Activated naive CD8-positive, alpha-beta T cell treated with anti-CD3 and anti-CD28 coated beads, Interleukin-2, amount 50 U/mL, for 24 hours (primary cell): ENCODE results near the gene PAM16.
A peak's percentile ranks its signal among the peaks of the same experiment; 100 is the strongest.

ENCODE experiments used
- ATAC-seq: fragments of 150-1000 bp; cut with Tn5 transposase; one replicate; pipeline ENCODE4 v1.10.0; 2021
- DNase-seq: peaks from one replicate; pipeline ENCODE4 v3.0.0; 2021
- H3K27ac Mint-ChIP-seq: one replicate; pipeline ENCODE4 v1.8.0; 2021; ENCODE audit warnings: mild to moderate bottlenecking, mixed read lengths
- H3K27me3 Mint-ChIP-seq: one replicate; pipeline ENCODE4 v1.8.0; 2021; ENCODE audit warnings: mixed read lengths
- H3K36me3 Mint-ChIP-seq: one replicate; pipeline ENCODE4 v1.8.0; 2021; ENCODE audit warnings: low read depth, mixed read lengths
- H3K4me1 Mint-ChIP-seq: one replicate; pipeline ENCODE4 v1.8.0; 2021; ENCODE audit warnings: mixed read lengths
- H3K4me3 Mint-ChIP-seq: one replicate; pipeline ENCODE4 v1.8.0; 2021; ENCODE audit warnings: mild to moderate bottlenecking, moderate library complexity, mixed read lengths
- H3K9me3 Mint-ChIP-seq: one replicate; pipeline ENCODE4 v1.8.0; 2021; ENCODE audit warnings: mixed read lengths

Gene PAM16

GRCh38 chr16:4377573-4378154, 26.5 kb upstream of the PAM16 start:
- Mint-ChIP-seq H3K36me3 (no peaks in the 10 kb centered on the region), H3K4me3 (no peak overlapping the region), H3K27me3 (no peaks in the 10 kb centered on the region), H3K27ac (no peak overlapping the region), H3K4me1 (peaks cover 4% of the 10 kb centered on the region), H3K9me3 (no peaks in the 10 kb centered on the region)
- ATAC-seq (no peak), DNase-seq (no peak)

GRCh38 chr16:4376893-4377572, 25.9 kb upstream of the PAM16 start:
- DNase-seq (no peak), ATAC-seq (no peak)
- Mint-ChIP-seq H3K4me1 (peaks cover 7% of the 10 kb centered on the region), H3K36me3 (no peaks in the 10 kb centered on the region), H3K9me3 (no peaks in the 10 kb centered on the region), H3K27ac (no peak overlapping the region), H3K27me3 (no peaks in the 10 kb centered on the region), H3K4me3 (no peak overlapping the region)

GRCh38 chr16:4376126-4376892, 25.2 kb upstream of the PAM16 start:
- no peaks in the 10 kb centered on the region for H3K27me3 Mint-ChIP-seq
- no peak for DNase-seq
- H3K36me3 Mint-ChIP-seq = no peaks in the 10 kb centered on the region
- peaks cover 7% of the 10 kb centered on the region for H3K4me1 Mint-ChIP-seq
- no peak overlapping the region for H3K4me3 Mint-ChIP-seq
- H3K9me3 Mint-ChIP-seq = no peaks in the 10 kb centered on the region
- H3K27ac Mint-ChIP-seq = no peak overlapping the region
- ATAC-seq = no peak

- Mint-ChIP-seq H3K27me3 (no peaks in the 10 kb centered on the region), H3K4me1 (peaks cover 7% of the 10 kb centered on the region), H3K9me3 (no peaks in the 10 kb centered on the region), H3K36me3 (no peaks in the 10 kb centered on the region), H3K27ac (no peak overlapping the region), H3K4me3 (no peak overlapping the region)
- no peak for ATAC-seq
- no peak for DNase-seq
Measured at GRCh38 chr16:4375717-4376116, 24.6 kb upstream of the PAM16 start.

GRCh38 chr16:4373909-4374742, 23.0 kb upstream of the PAM16 start:
- H3K4me3 Mint-ChIP-seq = no peak overlapping the region
- DNase-seq = no peak

GRCh38 chr16:4373356-4373908, 22.3 kb upstream of the PAM16 start:
- no peak for DNase-seq
- H3K36me3 Mint-ChIP-seq = no peaks in the 10 kb centered on the region
- peaks cover 7% of the 10 kb centered on the region for H3K4me1 Mint-ChIP-seq
- no peak overlapping the region for H3K27ac Mint-ChIP-seq
- ATAC-seq = no peak
- H3K27me3 Mint-ChIP-seq = no peaks in the 10 kb centered on the region
- H3K9me3 Mint-ChIP-seq = no peaks in the 10 kb centered on the region
- no peak overlapping the region for H3K4me3 Mint-ChIP-seq

More at GRCh38 chr16:4373909-4374742, 23.0 kb upstream of the PAM16 start:
- Mint-ChIP-seq H3K27ac (no peak overlapping the region), H3K4me1 (peaks cover 7% of the 10 kb centered on the region), H3K9me3 (no peaks in the 10 kb centered on the region), H3K27me3 (no peaks in the 10 kb centered on the region), H3K36me3 (no peaks in the 10 kb centered on the region)
- no peak for ATAC-seq

- no peaks in the 10 kb centered on the region for H3K36me3 Mint-ChIP-seq
- no peak overlapping the region for H3K27ac Mint-ChIP-seq
- DNase-seq (no peak), ATAC-seq (no peak)
- H3K4me1 Mint-ChIP-seq = peaks cover 7% of the 10 kb centered on the region
- peak overlapping the region; percentile 71 for H3K4me3 Mint-ChIP-seq
- no peaks in the 10 kb centered on the region for H3K27me3 Mint-ChIP-seq
- H3K9me3 Mint-ChIP-seq = no peaks in the 10 kb centered on the region
Measured at GRCh38 chr16:4372578-4373355, 21.6 kb upstream of the PAM16 start.

- no peak overlapping the region for H3K27ac Mint-ChIP-seq
- no peaks in the 10 kb centered on the region for H3K27me3 Mint-ChIP-seq
- no peaks in the 10 kb centered on the region for H3K36me3 Mint-ChIP-seq
- peaks cover 7% of the 10 kb centered on the region for H3K4me1 Mint-ChIP-seq
- ATAC-seq = peak; percentile 45
- peak overlapping the region; percentile 71 for H3K4me3 Mint-ChIP-seq
- DNase-seq = peak; percentile 22
- no peaks in the 10 kb centered on the region for H3K9me3 Mint-ChIP-seq
Measured at GRCh38 chr16:4372001-4372577, 21.0 kb upstream of the PAM16 start.

GRCh38 chr16:4371357-4372000, 20.4 kb upstream of the PAM16 start, which contains the start of gene VASN:
Gene VASN, plus strand, starts transcription at chr16:4371848. Its CDS starts 9,030 bp downstream, at chr16:4380878.
- H3K4me1 Mint-ChIP-seq = peaks cover 7% of the 10 kb centered on the region
- peak within 1 kb of the TSS; percentile 71 for H3K4me3 Mint-ChIP-seq
- ATAC-seq (peak; percentile 76), DNase-seq (peak; percentile 74)
- no peaks in the 10 kb centered on the region for H3K9me3 Mint-ChIP-seq
- H3K27me3 Mint-ChIP-seq = no peaks in the 10 kb centered on the region
- no peaks in the 10 kb centered on the region for H3K36me3 Mint-ChIP-seq
- H3K27ac Mint-ChIP-seq = no peak within 1 kb of the TSS

- Mint-ChIP-seq H3K27ac (no peak overlapping the region), H3K4me1 (peaks cover 7% of the 10 kb centered on the region), H3K36me3 (no peaks in the 10 kb centered on the region), H3K27me3 (no peaks in the 10 kb centered on the region), H3K4me3 (no peak overlapping the region), H3K9me3 (no peaks in the 10 kb centered on the region)
- DNase-seq (no peak), ATAC-seq (no peak)
Measured at GRCh38 chr16:4370570-4371356, 19.6 kb upstream of the PAM16 start.

GRCh38 chr16:4370151-4370550, 19.0 kb upstream of the PAM16 start:
- H3K27me3 Mint-ChIP-seq = no peaks in the 10 kb centered on the region
- peaks cover 7% of the 10 kb centered on the region for H3K4me1 Mint-ChIP-seq
- H3K36me3 Mint-ChIP-seq = no peaks in the 10 kb centered on the region
- H3K9me3 Mint-ChIP-seq = no peaks in the 10 kb centered on the region
- DNase-seq = no peak
- ATAC-seq = no peak
- H3K27ac Mint-ChIP-seq = no peak overlapping the region
- H3K4me3 Mint-ChIP-seq = no peak overlapping the region

- ATAC-seq = no peak
- H3K27me3 Mint-ChIP-seq = no peaks in the 10 kb centered on the region
- no peak for DNase-seq
- no peak overlapping the region for H3K27ac Mint-ChIP-seq
- H3K36me3 Mint-ChIP-seq = no peaks in the 10 kb centered on the region
- H3K4me1 Mint-ChIP-seq = peaks cover 7% of the 10 kb centered on the region
- no peak overlapping the region for H3K4me3 Mint-ChIP-seq
- no peaks in the 10 kb centered on the region for H3K9me3 Mint-ChIP-seq
Measured at GRCh38 chr16:4369007-4369733, 18.0 kb upstream of the PAM16 start.
